Endothelial cell of hepatic sinusoid (primary cell): ENCODE measurements around the gene ERBB2.
"Not testable (repeated sequence)": the region's sequence is repeated elsewhere in the genome, so short reads cannot be mapped to it uniquely, and the experiment has no call there.

Source experiments
- in situ Hi-C: cut with HindIII; loops from 2 replicates; pipeline ENCODE4 v1.10.0; 2017; ENCODE audit warnings: low sequenced_read_pairs

ERBB2 gene

GRCh38 chr17:39677542-39678339 lies 22.1 kb upstream of the ERBB2 start:
- in situ Hi-C loops: loop anchor here (10.0 kb wide), 1 partner anchor 63 kb away; no protein-coding TSS in a partner anchor

- in situ Hi-C loops: loop anchor here (10.0 kb wide), 1 partner anchor 64 kb away; no protein-coding TSS in a partner anchor
Measured at GRCh38 chr17:39678340-39679116, 21.3 kb upstream of the ERBB2 start.

- in situ Hi-C loops: loop anchor here (10.0 kb wide), 1 partner anchor 65 kb away; no protein-coding TSS in a partner anchor
Measured at GRCh38 chr17:39679521-39680192, 20.2 kb upstream of the ERBB2 start.

- in situ Hi-C loops: no loop called here
Measured at GRCh38 chr17:39683295-39683939, 16.4 kb upstream of the ERBB2 start.

GRCh38 chr17:39684369-39685192 lies 15.3 kb upstream of the ERBB2 start:
- in situ Hi-C loops: loop anchor here (5.0 kb wide), 2 partner anchors 47 to 58 kb away; partner anchors contain the start of gene STARD3

GRCh38 chr17:39687101-39687545 lies 12.7 kb upstream of the ERBB2 start:
- in situ Hi-C loops: loop anchor here (5.0 kb wide), 2 partner anchors 50 to 55 kb away; partner anchors contain the start of gene STARD3

- in situ Hi-C loops: loop anchor here (5.0 kb wide), 2 partner anchors 51 to 54 kb away; partner anchors contain the start of gene STARD3
Measured at GRCh38 chr17:39687546-39688474, 12.1 kb upstream of the ERBB2 start, which contains the start of gene PGAP3. Gene PGAP3, minus strand, starts transcription at chr17:39688057. Its CDS starts 43 bp downstream, at chr17:39688014.

- in situ Hi-C loops: loop anchor here (5.0 kb wide), 2 partner anchors 51 to 54 kb away; partner anchors contain the start of gene STARD3
Measured at GRCh38 chr17:39688475-39688835, 11.4 kb upstream of the ERBB2 start.

GRCh38 chr17:39688945-39689344 lies 10.9 kb upstream of the ERBB2 start:
- in situ Hi-C loops: loop anchor here (5.0 kb wide), 2 partner anchors 52 to 53 kb away; partner anchors contain the start of gene STARD3

GRCh38 chr17:39694593-39694992 lies 5.3 kb upstream of the ERBB2 start:
- in situ Hi-C loops: no loop called here

GRCh38 chr17:39695089-39695474 lies 4.8 kb upstream of the ERBB2 start:
- in situ Hi-C loops: no loop called here

GRCh38 chr17:39696731-39697130 lies 3.1 kb upstream of the ERBB2 start:
- in situ Hi-C loops: no loop called here

GRCh38 chr17:39697961-39698360 lies 1.9 kb upstream of the ERBB2 start:
- in situ Hi-C loops: no loop called here

- in situ Hi-C loops: not testable (repeated sequence)
Measured at GRCh38 chr17:39699157-39699817, 577 bp upstream of the ERBB2 start.

- in situ Hi-C loops: no loop called here
Measured at GRCh38 chr17:39700148-39700987, 504 bp downstream of the ERBB2 start.

- in situ Hi-C loops: no loop called here
Measured at GRCh38 chr17:39701012-39701783, 1.3 kb downstream of the ERBB2 start.
